Measurements from ENCODE around the gene ELF5.

The ELF5 gene

GRCh38 chr11:34540870-34541269, 27.3 kb upstream of the ELF5 start:
- Histone ChIP-seq H3K36me3 (ENCODE audit: control insufficient read depth in 2 of 2, insufficient read depth in 2 of 2, low read length in 2 of 2) (no peaks in the 10 kb centered on the region), H3K9ac (ENCODE audit: low read depth in 1 of 2, low read length in 2 of 2) (no peak overlapping the region), H3K27me3 (ENCODE audit: control insufficient read depth in 2 of 2, insufficient read depth in 2 of 2, low read length in 2 of 2) (peaks cover 0 to 7% of the 10 kb centered on the region in 2 donors), H3K9me3 (ENCODE audit: control insufficient read depth in 2 of 2, low read length in 2 of 2) (no peaks in the 10 kb centered on the region), H3K27ac (ENCODE audit: low read depth in 2 of 2, low read length in 2 of 2) (no peak overlapping the region), H3K4me3 (ENCODE audit: low read length in 2 of 2) (no peak overlapping the region), H3K4me1 (ENCODE audit: control insufficient read depth in 2 of 2, insufficient read depth in 2 of 2, low read length in 2 of 2) (no peaks in the 10 kb centered on the region)

DNA sequence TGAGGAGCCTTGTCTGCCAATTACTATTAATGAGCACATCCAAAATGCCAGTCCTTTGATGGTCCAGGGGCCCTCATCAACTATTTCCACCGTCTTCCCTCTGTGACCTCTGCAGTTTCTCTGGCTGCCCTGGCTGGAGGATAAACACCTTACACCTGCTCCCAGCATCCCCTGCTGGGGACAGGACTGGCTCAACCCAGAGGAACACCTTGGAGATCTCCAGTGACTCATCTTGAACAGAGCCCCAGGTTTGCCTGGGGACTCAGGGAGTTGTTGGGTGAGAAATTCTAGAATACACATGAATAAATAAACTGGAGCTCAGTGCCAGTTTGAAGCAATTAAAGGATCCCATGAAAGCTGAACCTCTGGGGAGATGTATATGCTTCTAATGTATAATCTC, 24.0 kb upstream of the ELF5 start:
- Histone ChIP-seq H3K27me3 (ENCODE audit: control insufficient read depth in 2 of 2, insufficient read depth in 2 of 2, low read length in 2 of 2) (peaks cover 0 to 7% of the 10 kb centered on the region in 2 donors), H3K36me3 (ENCODE audit: control insufficient read depth in 2 of 2, insufficient read depth in 2 of 2, low read length in 2 of 2) (no peaks in the 10 kb centered on the region), H3K27ac (ENCODE audit: low read depth in 2 of 2, low read length in 2 of 2) (no peak overlapping the region), H3K4me3 (ENCODE audit: low read length in 2 of 2) (no peak overlapping the region), H3K9me3 (ENCODE audit: control insufficient read depth in 2 of 2, low read length in 2 of 2) (peaks cover 0 to 3% of the 10 kb centered on the region in 2 donors), H3K4me1 (ENCODE audit: control insufficient read depth in 2 of 2, insufficient read depth in 2 of 2, low read length in 2 of 2) (no peaks in the 10 kb centered on the region), H3K9ac (ENCODE audit: low read depth in 1 of 2, low read length in 2 of 2) (no peak overlapping the region)

- peaks cover 0 to 3% of the 10 kb centered on the region in 2 donors for H3K9me3 ChIP-seq (ENCODE audit: control insufficient read depth in 2 of 2, low read length in 2 of 2)
- H3K9ac ChIP-seq (ENCODE audit: low read depth in 1 of 2, low read length in 2 of 2): no peak overlapping the region
- no peak overlapping the region for H3K4me3 ChIP-seq (ENCODE audit: low read length in 2 of 2)
- H3K4me1 ChIP-seq (ENCODE audit: control insufficient read depth in 2 of 2, insufficient read depth in 2 of 2, low read length in 2 of 2): no peaks in the 10 kb centered on the region
- H3K27me3 ChIP-seq (ENCODE audit: control insufficient read depth in 2 of 2, insufficient read depth in 2 of 2, low read length in 2 of 2): peaks cover 0 to 3% of the 10 kb centered on the region in 2 donors
- no peak overlapping the region for H3K27ac ChIP-seq (ENCODE audit: low read depth in 2 of 2, low read length in 2 of 2)
- H3K36me3 ChIP-seq (ENCODE audit: control insufficient read depth in 2 of 2, insufficient read depth in 2 of 2, low read length in 2 of 2): no peaks in the 10 kb centered on the region
Observed at GRCh38 chr11:34536056-34536455, 22.5 kb upstream of the ELF5 start.

- H3K27ac ChIP-seq (ENCODE audit: low read depth in 2 of 2, low read length in 2 of 2): no peak overlapping the region
- peaks cover 0 to 3% of the 10 kb centered on the region in 2 donors for H3K27me3 ChIP-seq (ENCODE audit: control insufficient read depth in 2 of 2, insufficient read depth in 2 of 2, low read length in 2 of 2)
- H3K9ac ChIP-seq (ENCODE audit: low read depth in 1 of 2, low read length in 2 of 2): no peak overlapping the region
- H3K4me1 ChIP-seq (ENCODE audit: control insufficient read depth in 2 of 2, insufficient read depth in 2 of 2, low read length in 2 of 2): no peaks in the 10 kb centered on the region
- no peak overlapping the region for H3K4me3 ChIP-seq (ENCODE audit: low read length in 2 of 2)
- H3K36me3 ChIP-seq (ENCODE audit: control insufficient read depth in 2 of 2, insufficient read depth in 2 of 2, low read length in 2 of 2): no peaks in the 10 kb centered on the region
- H3K9me3 ChIP-seq (ENCODE audit: control insufficient read depth in 2 of 2, low read length in 2 of 2): peaks cover 0 to 3% of the 10 kb centered on the region in 2 donors
Observed at GRCh38 chr11:34534826-34535225, 21.2 kb upstream of the ELF5 start.

GRCh38 chr11:34531663-34532062, 18.1 kb upstream of the ELF5 start:
- Histone ChIP-seq H3K4me3 (ENCODE audit: low read length in 2 of 2) (no peak overlapping the region), H3K9me3 (ENCODE audit: control insufficient read depth in 2 of 2, low read length in 2 of 2) (peaks cover 0 to 3% of the 10 kb centered on the region in 2 donors), H3K27ac (ENCODE audit: low read depth in 2 of 2, low read length in 2 of 2) (no peak overlapping the region), H3K36me3 (ENCODE audit: control insufficient read depth in 2 of 2, insufficient read depth in 2 of 2, low read length in 2 of 2) (no peaks in the 10 kb centered on the region), H3K27me3 (ENCODE audit: control insufficient read depth in 2 of 2, insufficient read depth in 2 of 2, low read length in 2 of 2) (no peaks in the 10 kb centered on the region), H3K4me1 (ENCODE audit: control insufficient read depth in 2 of 2, insufficient read depth in 2 of 2, low read length in 2 of 2) (no peaks in the 10 kb centered on the region), H3K9ac (ENCODE audit: low read depth in 1 of 2, low read length in 2 of 2) (no peak overlapping the region)

DNA sequence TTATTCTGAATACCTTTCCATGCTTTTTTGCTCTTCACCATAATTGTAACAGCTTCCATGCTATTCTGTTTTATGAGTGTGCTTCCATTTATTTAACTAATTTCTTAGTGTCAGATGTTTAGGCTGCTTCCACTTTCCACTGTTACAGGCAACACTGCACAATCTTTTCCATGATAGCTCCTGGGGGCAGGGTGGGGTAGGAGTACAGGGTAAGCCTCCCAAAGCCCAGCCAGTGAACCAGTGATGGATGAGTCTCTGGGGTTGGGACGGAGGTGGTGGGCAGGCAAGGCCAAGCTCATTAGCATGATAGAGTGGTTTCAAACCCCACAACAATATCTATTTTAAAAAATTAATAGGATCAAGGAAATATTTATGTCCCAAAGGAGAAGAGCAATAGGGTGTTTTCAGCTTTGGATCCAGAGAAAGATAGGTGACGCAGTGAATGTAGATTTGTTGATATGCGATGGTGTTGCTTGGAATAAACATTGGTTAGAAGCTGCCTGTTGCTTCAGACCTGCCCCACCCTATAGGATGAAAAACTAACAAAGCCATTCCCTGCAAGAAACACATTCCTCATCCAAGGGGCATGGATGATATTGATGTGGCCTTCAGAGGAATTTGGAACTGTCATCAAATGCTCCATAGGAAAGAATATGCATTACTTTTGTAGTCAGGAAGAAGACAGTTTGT, 17.1 kb upstream of the ELF5 start:
- Histone ChIP-seq H3K4me3 (ENCODE audit: low read length in 2 of 2) (no peak overlapping the region), H3K27me3 (ENCODE audit: control insufficient read depth in 2 of 2, insufficient read depth in 2 of 2, low read length in 2 of 2) (no peaks in the 10 kb centered on the region), H3K27ac (ENCODE audit: low read depth in 2 of 2, low read length in 2 of 2) (no peak overlapping the region), H3K9me3 (ENCODE audit: control insufficient read depth in 2 of 2, low read length in 2 of 2) (peaks cover 0 to 3% of the 10 kb centered on the region in 2 donors), H3K9ac (ENCODE audit: low read depth in 1 of 2, low read length in 2 of 2) (no peak overlapping the region), H3K4me1 (ENCODE audit: control insufficient read depth in 2 of 2, insufficient read depth in 2 of 2, low read length in 2 of 2) (no peaks in the 10 kb centered on the region), H3K36me3 (ENCODE audit: control insufficient read depth in 2 of 2, insufficient read depth in 2 of 2, low read length in 2 of 2) (no peaks in the 10 kb centered on the region)

DNA sequence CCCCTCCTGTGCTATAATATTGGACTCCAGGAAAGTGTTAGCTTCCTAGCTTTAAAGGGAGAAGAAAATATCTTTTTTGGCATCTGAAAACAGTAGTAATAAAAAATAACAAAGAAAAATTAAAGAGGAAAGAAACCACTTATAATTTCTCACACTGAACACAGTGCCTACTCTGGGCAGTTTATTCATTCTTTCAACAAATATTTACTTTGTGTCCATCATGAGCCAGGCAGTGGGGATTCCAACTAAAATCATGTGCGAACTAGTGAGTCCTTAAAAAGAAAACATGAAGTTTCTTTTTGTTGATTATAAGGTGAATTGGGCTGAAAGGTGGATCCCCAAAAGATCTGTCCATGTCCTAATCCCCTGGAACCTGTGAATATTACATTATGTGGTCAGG, 16.0 kb upstream of the ELF5 start:
- Histone ChIP-seq H3K4me1 (ENCODE audit: control insufficient read depth in 2 of 2, insufficient read depth in 2 of 2, low read length in 2 of 2) (no peaks in the 10 kb centered on the region), H3K27ac (ENCODE audit: low read depth in 2 of 2, low read length in 2 of 2) (no peak overlapping the region), H3K4me3 (ENCODE audit: low read length in 2 of 2) (no peak overlapping the region), H3K9ac (ENCODE audit: low read depth in 1 of 2, low read length in 2 of 2) (no peak overlapping the region), H3K9me3 (ENCODE audit: control insufficient read depth in 2 of 2, low read length in 2 of 2) (no peaks in the 10 kb centered on the region), H3K36me3 (ENCODE audit: control insufficient read depth in 2 of 2, insufficient read depth in 2 of 2, low read length in 2 of 2) (no peaks in the 10 kb centered on the region), H3K27me3 (ENCODE audit: control insufficient read depth in 2 of 2, insufficient read depth in 2 of 2, low read length in 2 of 2) (no peaks in the 10 kb centered on the region)

DNA sequence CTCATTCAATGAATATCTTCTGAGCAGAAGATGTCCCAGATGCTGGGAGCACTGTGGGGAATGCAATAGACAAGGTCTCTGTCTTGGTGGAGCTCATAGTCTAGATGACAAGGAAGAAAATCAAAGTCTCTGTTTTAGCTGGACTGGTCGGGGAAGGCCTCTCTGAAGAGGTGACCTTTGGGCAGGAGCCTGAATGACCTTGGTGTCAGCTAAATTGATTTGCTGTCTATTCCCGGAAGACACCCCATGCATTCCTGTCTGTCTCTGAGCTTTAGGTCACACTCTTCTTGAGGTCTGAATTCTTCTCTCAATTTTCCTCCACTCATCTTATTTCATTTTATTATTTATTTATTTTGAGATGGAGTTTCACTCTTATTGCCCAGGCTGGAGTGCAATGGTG, 14.5 kb upstream of the ELF5 start:
- Histone ChIP-seq H3K27ac (ENCODE audit: low read depth in 2 of 2, low read length in 2 of 2) (no peak overlapping the region), H3K36me3 (ENCODE audit: control insufficient read depth in 2 of 2, insufficient read depth in 2 of 2, low read length in 2 of 2) (no peaks in the 10 kb centered on the region), H3K9ac (ENCODE audit: low read depth in 1 of 2, low read length in 2 of 2) (no peak overlapping the region), H3K4me3 (ENCODE audit: low read length in 2 of 2) (no peak overlapping the region), H3K27me3 (ENCODE audit: control insufficient read depth in 2 of 2, insufficient read depth in 2 of 2, low read length in 2 of 2) (no peaks in the 10 kb centered on the region), H3K9me3 (ENCODE audit: control insufficient read depth in 2 of 2, low read length in 2 of 2) (no peaks in the 10 kb centered on the region), H3K4me1 (ENCODE audit: control insufficient read depth in 2 of 2, insufficient read depth in 2 of 2, low read length in 2 of 2) (no peaks in the 10 kb centered on the region)

- H3K36me3 ChIP-seq (ENCODE audit: control insufficient read depth in 2 of 2, insufficient read depth in 2 of 2, low read length in 2 of 2): no peaks in the 10 kb centered on the region
- no peaks in the 10 kb centered on the region for H3K4me1 ChIP-seq (ENCODE audit: control insufficient read depth in 2 of 2, insufficient read depth in 2 of 2, low read length in 2 of 2)
- H3K27ac ChIP-seq (ENCODE audit: low read depth in 2 of 2, low read length in 2 of 2): no peak overlapping the region
- H3K9me3 ChIP-seq (ENCODE audit: control insufficient read depth in 2 of 2, low read length in 2 of 2): no peaks in the 10 kb centered on the region
- H3K4me3 ChIP-seq (ENCODE audit: low read length in 2 of 2): no peak overlapping the region
- no peak overlapping the region for H3K9ac ChIP-seq (ENCODE audit: low read depth in 1 of 2, low read length in 2 of 2)
- no peaks in the 10 kb centered on the region for H3K27me3 ChIP-seq (ENCODE audit: control insufficient read depth in 2 of 2, insufficient read depth in 2 of 2, low read length in 2 of 2)
Observed at GRCh38 chr11:34525888-34526657, 12.5 kb upstream of the ELF5 start.

- Histone ChIP-seq H3K9ac (ENCODE audit: low read depth in 1 of 2, low read length in 2 of 2) (no peak overlapping the region), H3K27me3 (ENCODE audit: control insufficient read depth in 2 of 2, insufficient read depth in 2 of 2, low read length in 2 of 2) (no peaks in the 10 kb centered on the region), H3K9me3 (ENCODE audit: control insufficient read depth in 2 of 2, low read length in 2 of 2) (no peaks in the 10 kb centered on the region), H3K36me3 (ENCODE audit: control insufficient read depth in 2 of 2, insufficient read depth in 2 of 2, low read length in 2 of 2) (no peaks in the 10 kb centered on the region), H3K27ac (ENCODE audit: low read depth in 2 of 2, low read length in 2 of 2) (no peak overlapping the region), H3K4me1 (ENCODE audit: control insufficient read depth in 2 of 2, insufficient read depth in 2 of 2, low read length in 2 of 2) (no peaks in the 10 kb centered on the region), H3K4me3 (ENCODE audit: low read length in 2 of 2) (no peak overlapping the region)
Observed at GRCh38 chr11:34525098-34525497, 11.5 kb upstream of the ELF5 start.

Data from mucosa of rectum (tissue), 2 donors.